Stimulated activated CD4-positive, alpha-beta T cell treated with anti-CD3 and anti-CD28 coated beads, Interleukin-15, amount 100 ng/mL, for 24 hours (primary cell): ENCODE results near the gene UST.

Experiments
- DNase-seq: peaks from one replicate; pipeline ENCODE4 v3.0.0-alpha.2; 2020

UST gene, protein sequence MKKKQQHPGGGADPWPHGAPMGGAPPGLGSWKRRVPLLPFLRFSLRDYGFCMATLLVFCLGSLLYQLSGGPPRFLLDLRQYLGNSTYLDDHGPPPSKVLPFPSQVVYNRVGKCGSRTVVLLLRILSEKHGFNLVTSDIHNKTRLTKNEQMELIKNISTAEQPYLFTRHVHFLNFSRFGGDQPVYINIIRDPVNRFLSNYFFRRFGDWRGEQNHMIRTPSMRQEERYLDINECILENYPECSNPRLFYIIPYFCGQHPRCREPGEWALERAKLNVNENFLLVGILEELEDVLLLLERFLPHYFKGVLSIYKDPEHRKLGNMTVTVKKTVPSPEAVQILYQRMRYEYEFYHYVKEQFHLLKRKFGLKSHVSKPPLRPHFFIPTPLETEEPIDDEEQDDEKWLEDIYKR

DNA sequence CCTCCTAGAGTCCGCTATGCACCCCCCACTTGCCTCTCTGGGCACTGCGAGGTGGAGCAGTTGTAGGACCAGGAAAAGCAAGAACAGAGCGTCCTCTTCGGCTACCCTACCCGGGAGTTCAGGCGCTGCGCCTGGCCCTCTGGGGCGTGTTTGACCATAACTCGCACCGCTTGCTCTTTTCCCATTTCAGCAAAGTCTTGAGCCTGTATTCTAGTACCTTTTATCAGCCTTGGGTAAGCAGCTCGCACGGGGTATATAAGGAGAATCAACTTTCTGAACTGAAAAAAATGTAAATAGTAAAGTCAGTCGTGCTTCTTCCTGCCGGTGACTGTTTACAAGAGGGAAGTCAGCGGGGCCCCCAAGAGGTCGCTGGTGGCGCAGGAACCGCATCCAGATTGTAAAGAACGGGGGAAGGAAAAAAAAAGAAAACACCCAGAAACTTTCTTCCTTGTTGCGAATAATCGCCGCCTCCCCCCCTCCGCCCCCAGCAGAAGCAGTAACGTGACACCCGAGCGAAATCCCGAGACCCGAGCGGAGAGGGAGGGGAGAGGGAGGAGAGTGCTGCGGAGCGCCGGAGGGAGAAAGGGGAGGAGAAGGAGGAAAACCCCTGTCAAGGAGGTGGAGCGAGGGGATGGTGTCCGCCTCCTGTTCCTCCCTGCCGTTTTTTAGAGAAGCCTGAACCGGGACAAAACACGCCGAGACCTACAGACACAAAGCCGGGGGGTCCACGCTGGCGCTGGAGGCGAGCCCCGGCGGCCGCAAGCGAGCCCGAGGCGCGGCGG, at the start of gene UST:
Gene UST, plus strand, starts transcription at position 668 of the 782 bp plus-strand sequence. CDS start 401 bp downstream, outside the sequence.
- peak; percentile 67 for DNase-seq

DNA sequence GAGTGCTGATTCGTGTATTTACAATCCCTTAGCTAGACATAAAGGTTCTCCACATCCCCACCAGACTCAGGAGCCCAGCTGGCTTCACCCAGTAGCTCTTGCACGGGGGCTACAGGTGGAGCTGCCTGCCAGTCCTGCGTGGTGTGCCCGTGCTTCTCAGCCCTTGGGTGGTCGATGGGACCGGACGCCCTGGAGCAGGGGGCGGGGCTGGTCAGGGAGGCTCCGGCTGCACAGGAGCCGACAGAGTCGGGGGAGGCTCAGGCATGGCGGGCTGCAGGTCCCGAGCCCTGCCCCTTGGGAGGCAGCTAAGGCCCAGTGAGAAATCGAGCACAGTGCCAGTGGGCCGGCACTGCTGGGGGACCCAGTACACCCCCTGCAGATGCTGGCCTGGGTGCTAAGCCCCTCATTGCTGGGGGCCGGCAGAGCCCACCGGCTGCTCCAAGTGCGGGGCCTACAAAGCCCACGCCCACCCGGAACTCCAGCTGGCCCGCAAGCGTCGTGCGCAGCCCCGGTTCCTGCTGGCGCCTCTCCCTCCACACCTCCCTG, 48.9 kb upstream of the UST start:
- DNase-seq: no peak

DNA sequence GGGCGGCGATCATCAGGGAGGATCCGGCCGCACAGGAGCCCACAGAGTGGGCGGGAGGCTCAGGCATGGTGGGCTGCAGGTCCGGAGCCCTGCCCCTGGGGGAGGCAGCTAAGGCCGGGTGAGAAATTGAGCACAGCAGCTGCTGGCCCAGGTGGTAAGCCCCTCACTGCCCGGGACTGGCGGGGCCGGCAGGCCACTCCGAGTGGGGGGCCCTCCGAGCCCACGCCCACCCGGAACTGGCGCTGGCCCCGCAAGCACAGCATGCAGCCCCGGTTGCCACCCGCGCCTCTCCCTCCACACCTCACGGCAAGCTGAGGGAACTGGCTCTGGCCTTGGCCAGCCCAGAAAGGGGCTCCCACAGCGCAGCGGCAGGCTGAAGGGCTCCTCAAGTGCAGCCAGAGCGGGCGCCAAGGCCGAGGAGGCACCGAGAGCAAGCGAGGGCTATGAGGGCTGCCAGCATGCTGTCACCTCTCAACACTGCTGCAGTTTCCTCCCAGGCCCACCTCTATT, 48.1 kb upstream of the UST start:
- DNase-seq: no peak

DNA sequence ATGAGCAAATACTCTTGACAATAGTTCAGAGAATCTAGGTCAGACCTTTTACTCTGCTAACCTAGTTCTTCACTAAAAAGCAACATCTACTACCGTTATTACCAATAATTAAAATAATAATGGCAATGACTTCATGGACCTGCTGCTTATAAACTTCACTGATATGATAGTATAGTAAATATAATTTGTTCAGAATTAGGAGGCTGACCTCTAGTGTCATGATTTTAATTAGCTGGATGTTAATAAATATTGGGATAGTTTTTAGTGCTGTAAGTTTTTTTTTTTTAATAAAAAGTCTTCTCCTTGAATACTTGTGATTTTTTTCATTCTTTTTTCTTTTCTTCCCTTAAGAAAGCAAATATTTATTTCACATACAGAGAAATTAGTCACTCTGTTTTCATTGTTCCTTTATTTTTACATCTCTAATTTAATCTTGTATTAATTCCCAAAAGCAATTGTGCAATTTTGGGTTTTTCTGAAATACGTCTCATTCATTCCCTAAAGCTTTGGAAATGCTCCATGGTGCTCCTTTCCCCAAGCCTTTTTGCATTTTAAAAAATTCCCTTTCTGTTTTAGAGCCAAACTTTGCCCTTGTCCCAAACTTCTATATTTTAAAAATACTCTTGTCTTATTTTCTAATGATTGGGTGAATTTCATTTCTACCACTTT, 46.6 kb upstream of the UST start:
- no peak for DNase-seq

DNA sequence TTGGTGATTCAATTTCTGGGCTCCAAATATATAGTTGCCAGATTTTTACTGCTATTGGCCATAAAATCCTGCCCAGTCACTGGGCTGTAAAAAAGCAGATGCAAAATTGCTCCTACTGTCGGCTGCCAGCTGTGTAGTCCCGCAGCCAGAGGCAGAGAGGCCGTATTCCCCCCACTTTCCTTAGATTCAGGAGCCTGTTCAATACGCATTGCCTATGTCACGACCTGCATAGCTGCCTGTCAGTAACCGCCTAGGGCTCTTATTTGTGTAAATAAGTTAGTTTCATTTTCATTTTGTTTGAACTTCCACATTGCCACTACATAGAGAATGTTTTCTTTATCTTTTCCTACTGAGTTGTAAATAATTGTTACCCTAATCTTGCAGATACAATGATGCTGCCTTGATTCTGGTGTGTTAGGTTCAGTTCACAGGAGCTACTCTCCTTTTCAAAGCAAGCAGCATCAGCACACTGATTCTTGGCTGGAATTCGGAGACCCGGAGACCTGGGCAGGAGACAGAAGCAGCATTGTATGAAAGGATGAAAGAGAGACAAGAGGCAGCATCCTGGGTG, 46.0 kb upstream of the UST start:
- DNase-seq: peak; percentile 8

DNA sequence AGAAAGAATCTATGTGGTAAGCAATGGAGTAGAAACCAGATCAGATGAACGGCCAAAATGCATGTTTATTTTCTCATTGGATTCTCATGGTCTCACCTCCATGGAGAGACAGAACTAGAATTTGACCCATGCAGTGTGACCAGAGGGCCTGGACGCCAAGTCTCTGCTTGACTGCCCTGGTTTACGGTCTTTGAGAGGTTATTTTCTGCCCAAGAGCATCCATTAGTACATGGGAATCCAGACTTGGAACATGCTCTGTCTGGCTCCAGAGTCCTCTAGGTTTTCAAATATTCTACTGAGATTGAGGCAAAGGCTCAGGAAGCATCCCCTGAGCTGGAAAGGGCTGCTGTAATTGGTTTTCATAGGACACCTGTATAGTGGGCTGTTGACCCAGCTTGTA, 45.5 kb upstream of the UST start:
- DNase-seq: no peak

DNA sequence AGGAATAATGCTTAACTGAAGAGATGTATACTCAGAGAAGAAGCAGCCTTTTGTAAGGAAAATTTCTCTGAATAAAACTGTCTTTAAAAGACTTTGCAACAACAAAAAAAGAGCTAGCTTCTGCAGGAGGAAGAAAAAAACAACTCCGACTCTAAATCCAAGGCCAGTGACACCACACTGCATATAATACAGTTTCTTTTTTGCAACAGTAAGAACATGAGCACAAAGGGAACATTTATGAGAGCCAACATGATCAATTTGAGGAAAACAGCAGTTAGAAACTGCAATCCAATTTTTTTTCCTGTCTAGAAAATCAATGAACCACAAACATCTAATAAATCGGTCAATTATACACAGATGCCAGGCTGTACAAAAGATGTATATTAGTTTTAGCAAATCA, 42.9 kb upstream of the UST start:
- DNase-seq: no peak

DNA sequence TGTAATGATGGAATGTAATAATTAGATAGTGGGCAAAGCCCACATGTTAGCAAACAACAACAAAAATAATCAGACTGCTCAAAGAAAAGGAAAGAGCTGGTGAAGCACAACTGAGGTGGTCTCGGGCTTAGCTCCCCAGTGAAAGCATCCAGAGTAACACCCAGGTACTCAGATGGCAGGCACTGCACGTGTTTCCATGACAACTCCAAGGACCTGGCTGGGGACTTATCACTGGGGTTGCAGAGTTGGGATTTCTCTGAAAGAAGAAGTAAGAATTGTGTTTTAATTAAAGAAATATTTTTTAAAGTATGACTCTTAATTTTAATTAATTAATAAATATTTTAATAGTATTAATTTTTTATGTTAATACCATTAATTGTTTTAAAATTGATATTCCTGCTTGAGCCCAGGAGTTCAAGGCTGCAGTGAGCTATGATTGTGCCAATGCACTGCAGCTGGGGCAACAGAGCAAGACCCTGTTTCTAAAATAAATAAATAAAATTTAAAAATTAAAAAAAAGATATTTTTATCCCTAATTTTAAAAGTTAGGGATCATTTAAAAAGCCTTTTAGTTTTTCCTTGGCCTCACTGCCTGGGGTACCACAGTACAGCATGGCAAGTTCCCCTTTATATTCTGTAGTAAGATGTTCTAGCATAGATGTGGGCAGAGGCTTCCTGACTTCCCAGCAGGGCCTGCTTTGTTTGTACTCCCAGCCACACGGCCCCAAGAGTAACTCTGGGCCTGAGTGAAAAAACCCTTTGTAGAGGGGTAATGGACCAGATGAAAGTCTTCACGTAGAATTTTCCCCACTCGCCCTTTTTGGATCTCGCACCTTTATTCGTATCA, 42.2 kb upstream of the UST start:
- DNase-seq: no peak

DNA sequence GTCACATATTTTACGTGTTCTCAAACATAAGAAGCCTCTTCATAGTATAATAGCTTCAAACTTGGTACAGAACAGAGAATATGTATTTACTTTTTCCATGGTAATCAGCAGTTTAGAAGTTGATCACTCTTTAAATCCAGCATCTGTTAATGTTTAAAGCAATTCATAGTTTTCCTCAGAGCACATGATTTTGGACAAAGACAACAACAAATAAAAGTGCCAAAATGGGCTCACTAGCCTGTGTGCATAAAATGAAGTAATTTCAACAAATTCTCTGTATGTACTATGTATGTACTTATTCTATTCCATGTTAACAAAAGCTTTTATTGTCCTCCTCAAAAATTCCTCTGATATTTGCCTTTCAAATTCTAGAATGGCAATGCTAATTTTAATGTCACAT, 38.1 kb upstream of the UST start:
- no peak for DNase-seq

DNA sequence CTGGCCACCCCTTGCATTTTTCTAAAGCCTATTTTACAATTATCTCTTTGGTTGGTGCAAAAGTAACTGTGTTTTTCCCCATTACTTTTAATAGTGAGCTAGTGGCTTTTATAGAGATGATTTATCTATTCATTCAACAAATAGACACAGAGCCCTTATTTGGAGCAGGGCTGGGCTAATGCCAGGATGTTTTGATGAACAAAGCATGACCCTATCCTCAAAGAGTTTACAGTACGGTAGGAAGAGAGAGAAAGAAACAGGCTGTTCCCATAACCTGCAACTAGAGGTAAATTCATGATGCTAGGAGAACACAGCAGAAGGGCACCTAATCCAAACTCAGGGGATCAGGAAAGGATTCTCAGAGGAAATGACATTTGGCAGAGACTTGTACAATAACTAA, 37.3 kb upstream of the UST start:
- no peak for DNase-seq

DNA sequence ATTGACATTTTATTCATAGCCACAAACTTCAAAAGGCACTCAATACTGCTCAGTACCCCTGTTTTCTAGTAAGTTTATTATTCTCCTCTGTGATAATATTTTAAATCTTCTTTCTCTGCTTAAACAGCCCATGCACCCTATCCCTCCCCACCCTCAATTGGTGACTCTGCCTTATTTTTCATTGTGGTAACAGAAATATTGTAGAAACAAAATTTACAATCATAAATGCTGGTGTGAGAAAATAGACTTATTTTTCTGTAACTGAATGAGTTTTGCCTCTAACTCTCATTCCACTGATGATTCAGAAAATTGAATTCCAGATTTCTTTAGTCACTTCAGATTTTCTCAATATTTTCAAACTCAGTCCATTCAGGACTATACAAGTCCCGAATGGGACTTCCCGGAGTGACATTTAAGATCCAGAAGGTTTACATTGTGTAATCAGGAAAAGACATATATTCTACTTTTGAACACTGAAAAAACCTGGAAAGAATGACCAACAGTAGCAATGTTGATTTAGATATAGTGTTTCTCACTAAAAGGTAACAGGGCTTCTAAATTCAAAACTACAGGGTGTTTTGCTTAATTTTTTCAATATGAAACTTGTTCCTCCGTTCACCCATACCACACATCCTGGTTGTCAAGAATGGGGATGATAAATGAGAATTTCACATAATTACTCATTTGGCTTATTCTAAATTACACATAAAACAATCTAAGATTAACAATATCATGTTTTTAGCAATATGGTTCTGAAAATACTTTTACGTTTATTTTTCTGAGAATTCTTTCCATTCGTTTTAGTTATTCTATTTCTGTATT, 34.8 kb upstream of the UST start:
- DNase-seq: no peak

DNA sequence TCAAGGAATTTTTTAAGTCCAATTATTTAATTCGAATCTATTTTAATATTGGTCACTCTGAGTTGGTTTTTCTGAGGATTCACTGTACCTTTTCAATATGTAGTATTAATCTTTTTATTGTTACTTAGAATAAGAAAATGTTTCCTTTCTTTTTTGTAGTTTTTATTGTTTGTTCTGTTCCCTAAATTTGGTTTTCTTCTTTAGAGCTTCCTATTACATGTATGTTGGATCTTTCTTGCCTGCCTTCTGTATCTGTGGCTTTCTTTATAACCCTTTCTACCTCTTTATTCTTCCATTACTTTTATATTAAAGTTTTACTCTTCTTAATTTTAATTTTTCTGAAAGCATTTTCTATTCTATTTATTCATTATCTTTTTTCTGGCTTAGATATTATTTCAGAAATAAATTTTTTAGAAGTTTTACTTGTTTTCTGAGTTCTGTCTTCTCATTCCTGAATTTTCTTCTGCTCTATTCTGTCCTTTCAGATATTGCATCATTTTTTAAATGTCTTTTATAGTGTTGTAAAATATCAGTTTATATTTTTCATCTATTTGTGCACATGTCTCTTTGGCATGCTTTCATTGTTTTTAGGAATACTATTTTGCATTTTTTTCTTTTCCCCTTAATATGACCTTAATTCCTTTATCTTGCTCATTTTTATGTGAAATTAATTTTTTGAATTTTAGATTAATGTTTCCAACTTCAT, 33.6 kb upstream of the UST start:
- no peak for DNase-seq

DNA sequence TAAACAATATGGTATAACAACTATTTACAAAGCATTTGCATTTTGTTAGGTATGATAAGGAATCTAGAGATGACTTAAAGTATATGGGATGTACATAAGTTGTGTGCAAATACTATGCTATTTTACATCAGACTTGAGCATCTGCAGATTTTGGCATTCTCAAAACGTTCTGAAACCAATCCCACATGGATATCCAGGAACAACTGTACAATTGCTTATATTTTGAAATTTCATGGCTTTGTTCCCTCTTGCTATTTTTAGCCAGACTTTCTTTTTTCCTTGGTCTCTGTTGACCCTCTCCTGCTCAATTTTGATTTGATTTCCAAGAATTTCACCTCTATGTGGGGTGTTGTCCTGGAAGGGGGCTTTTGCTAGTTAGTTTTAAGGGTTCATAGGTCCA, 32.9 kb upstream of the UST start:
- DNase-seq: no peak

DNA sequence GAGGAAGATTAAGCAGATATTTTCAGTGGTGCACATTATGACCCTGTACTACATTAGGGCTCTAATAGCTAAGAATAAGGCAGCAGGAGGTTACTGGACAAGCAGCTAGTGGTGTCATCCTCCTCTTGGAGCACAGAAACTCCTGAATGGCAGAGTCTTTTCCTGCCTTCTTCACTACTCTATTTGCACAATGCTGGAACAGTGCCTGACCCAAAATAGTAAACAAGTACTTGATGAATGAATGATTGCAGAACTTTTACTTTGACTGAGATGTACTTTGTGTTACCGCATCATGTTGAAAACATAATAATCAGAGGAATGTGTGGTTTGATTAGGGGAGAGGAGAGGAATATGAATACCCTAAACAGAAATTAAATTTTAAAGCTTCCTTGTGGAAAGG, 30.0 kb upstream of the UST start:
- no peak for DNase-seq

DNA sequence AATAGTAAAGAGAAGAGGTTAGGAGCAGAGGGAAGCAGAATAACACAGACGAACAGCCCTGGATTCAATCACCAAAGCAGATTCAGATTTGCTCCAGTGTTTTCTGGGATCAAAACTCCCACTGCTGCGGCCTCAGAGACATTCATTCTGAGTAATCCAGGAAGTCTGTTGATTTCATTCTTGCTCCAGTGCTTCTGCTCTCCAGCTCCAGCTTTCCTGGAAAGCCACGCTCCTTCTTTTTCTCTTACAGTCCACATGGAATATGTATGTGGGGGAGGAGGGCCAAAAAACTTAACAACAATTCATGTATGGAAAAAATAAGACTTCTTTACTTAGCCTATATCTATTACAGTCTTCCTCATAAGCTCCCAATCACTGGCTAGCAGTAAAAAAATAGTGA, 26.4 kb upstream of the UST start:
- DNase-seq: no peak

DNA sequence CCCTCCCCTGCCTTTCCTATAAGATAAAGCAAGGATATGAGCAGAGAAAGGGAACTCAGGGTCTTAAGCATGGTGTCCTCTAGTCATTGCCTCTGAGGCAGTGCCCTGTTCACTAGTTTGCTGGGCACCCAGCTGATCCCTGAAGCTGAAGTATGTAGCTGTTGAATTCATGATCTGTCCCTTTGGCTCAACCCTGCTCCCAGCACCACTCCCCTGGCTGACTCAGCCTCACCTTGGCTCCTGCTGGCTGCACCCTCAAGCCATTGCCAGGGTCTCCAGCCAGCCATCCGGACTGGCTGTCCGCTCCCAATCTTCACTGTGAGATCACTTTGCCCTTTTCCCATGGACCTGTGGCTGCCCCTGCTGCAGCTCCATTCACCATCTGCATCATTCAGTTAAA, 25.9 kb upstream of the UST start:
- DNase-seq: no peak

DNA sequence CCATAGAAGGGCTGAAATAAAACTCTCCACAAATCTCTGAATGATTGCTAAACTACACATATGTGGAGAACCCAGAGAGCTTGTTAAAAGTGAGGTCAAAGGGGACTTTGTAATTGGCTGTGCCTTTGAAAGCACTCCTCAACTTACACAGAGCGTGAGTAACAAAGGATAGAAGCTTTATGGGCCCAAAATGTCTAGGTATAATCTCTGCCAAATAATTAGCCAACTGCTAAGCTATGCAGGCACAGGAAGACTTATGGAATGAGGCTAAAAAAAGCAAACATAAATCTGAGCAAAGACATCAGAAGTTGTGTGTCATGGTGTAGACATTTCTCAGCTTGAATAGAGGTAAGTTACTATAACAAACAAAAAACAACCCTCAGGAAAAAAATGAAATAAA, 23.3 kb upstream of the UST start:
- no peak for DNase-seq

DNA sequence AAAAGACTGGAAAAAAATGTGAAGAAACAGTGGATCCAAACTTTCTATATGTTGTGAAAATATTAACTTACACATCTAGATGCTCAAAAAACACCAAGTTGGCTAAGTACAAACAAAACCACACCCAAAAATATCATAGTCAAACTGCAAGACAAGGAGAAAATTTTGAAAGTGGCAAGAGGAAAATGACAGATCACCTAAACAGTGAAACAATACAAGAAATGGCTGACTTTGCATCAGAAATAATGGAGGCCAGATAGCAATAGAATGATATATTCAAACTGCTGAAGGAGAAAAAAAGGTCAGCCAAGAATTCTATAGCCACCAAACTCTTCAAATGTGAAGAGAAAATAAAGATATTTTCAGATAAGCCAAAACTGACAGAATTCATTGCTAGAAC, 22.4 kb upstream of the UST start:
- no peak for DNase-seq

DNA sequence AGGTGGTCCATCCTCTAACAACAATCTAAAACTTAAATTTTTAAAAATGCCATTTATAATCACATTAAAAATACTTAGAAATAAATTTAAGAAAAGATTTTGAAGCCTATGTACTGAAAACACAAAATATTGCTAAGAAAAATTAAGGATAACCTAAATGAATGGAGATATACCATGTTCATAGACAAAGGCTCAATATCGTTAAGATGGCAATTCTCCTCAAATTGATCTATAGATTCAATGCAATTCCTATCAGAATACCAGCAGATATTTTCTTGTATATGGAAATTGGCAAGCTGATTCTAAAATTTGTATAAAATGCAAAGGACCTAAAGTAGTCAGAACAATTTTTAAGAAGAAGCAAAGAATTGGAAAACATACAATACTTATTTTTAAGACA, 19.7 kb upstream of the UST start:
- no peak for DNase-seq

DNA sequence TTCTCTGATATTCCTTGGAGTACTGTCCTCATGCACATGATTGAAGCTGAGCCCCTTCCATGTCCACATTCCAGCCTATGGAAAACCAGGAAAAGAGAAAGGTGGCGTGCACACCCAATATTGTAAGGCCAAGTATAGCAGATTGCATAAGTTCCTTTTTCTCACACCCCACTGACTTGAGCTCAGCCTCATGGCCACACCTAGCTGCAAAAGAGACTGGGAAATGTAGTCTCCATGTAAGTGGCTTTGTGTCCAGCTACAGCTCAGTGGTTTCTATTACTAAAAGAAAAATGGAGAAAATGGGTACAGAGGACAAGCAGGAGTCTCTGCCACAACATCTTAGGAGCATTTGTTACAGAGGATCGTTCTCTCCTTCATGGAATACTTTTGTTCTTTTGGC, 10.8 kb upstream of the UST start:
- DNase-seq: no peak
